G401 (cell line): ENCODE results near the gene ROPN1B. TPM values are rescaled to one million over a fixed set of nuclear protein-coding genes. Genes with fewer than 3 reads are reported as not detected.
"Not testable (repeated sequence)": the region's sequence is repeated elsewhere in the genome, so short reads cannot be mapped to it uniquely, and the experiment has no call there.

Source experiments
- DNase-seq: peaks from one replicate; pipeline ENCODE4 v3.0.0-alpha.2; 2015; ENCODE audit warnings: low spot score
- in situ Hi-C: cut with HindIII; loops from 2 replicates; pipeline ENCODE4 v1.10.0; 2016; ENCODE audit warnings: low sequenced_read_pairs, mixed read lengths
- total RNA-seq: library from RNA; depleted of rRNA; stranded (reverse); fragments of >200 nt; shearing (Covaris generic); gene quantifications from 2 replicates; pipeline ENCODE4 v1.2.3, GENCODE V29; 2014

The ROPN1B gene
- total RNA-seq, 1 experiment from 2014 or later = not detected

GRCh38 chr3:125990253-125990970 is 21.4 kb downstream of the ROPN1B start:
- in situ Hi-C loops = no loop called here
- DNase-seq = peak; percentile 96

DNA sequence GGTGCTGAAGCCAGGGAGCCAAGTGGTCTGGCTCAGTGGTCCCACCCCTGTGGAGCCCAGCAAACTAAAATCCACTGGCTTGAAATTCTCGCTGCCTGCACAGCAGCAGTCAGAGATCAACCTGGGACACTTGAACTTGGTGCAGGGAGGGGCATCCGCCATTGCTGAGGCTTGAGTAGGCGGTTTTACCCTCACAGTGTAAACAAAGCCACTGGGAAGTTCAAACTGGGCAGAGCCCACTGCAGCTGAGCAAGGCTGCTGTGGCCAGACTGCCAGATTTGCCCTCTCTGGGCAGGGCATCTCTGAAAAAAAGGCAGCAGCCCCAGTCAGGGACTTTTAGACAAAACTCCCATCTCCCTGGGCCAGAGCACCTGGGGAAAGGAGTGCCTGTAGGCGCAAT is 27.8 kb downstream of the ROPN1B start:
- DNase-seq, in situ Hi-C loops: not testable (repeated sequence)

- DNase-seq = no peak
- in situ Hi-C loops = no loop called here
Measured at GRCh38 chr3:126002189-126002588, 33.2 kb downstream of the ROPN1B start.

GRCh38 chr3:126003447-126004190 is 34.6 kb downstream of the ROPN1B start:
- in situ Hi-C loops = no loop called here
- DNase-seq = no peak

GRCh38 chr3:126004217-126004616 is 35.2 kb downstream of the ROPN1B start:
- no peak for DNase-seq
- in situ Hi-C loops = no loop called here

GRCh38 chr3:126004692-126005091 is 35.7 kb downstream of the ROPN1B start:
- no peak for DNase-seq
- in situ Hi-C loops = no loop called here

GRCh38 chr3:126005951-126006350 is 37.0 kb downstream of the ROPN1B start:
- in situ Hi-C loops = no loop called here
- DNase-seq = no peak

- no peak for DNase-seq
- in situ Hi-C loops = no loop called here
Measured at GRCh38 chr3:126008219-126008618, 39.2 kb downstream of the ROPN1B start.

- in situ Hi-C loops = no loop called here
Measured at GRCh38 chr3:126009181-126009580, 40.2 kb downstream of the ROPN1B start.

GRCh38 chr3:126013751-126014156 is 44.8 kb downstream of the ROPN1B start:
- no peak for DNase-seq
- in situ Hi-C loops = no loop called here

More at GRCh38 chr3:126009181-126009580, 40.2 kb downstream of the ROPN1B start:
- no peak for DNase-seq

DNA sequence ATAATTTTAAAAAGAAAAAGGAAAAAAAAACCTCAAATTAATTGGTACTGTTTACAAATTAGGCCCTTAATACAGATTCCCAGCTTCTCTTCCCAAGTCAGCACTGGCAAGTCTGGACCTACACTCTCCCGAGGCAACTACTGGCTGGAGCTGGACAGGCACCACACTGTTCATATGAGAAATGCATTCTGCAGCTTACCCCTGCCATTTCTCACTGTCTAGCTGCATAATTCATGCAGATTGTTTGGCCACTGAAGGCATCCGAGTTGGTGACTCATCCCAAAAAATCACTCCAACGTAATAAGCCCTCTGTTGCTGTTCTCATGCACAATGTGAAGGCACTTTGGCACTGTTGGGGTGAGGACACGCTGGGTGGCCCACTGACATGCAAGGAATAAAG is 45.3 kb downstream of the ROPN1B start:
- in situ Hi-C loops = no loop called here
- no peak for DNase-seq

DNA sequence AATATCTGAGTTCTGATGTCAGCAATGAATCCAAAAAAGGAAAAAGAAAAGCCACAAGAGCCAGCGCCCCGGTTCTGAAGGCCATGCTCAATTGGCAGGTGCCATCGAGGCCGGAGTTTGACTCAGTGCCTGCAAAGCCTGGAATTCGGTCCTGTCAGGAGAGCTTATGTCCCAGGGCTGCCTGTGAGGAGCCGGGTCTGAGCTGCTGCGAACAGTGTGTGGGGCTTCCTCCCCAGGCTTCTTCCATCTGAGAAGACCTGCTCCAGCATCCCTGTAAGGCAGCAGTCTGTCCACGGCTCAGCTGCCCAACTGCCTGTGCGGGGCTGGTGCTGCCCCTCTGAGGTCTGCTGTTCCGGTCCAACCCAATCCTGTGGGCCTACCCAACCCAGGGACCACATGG is 46.1 kb downstream of the ROPN1B start:
- no peak for DNase-seq
- in situ Hi-C loops = no loop called here

GRCh38 chr3:126016616-126017015 is 47.6 kb downstream of the ROPN1B start:
- no peak for DNase-seq
- in situ Hi-C loops = no loop called here

- in situ Hi-C loops = no loop called here
Measured at GRCh38 chr3:126017362-126017761, 48.4 kb downstream of the ROPN1B start.

GRCh38 chr3:126018545-126018944 is 49.6 kb downstream of the ROPN1B start:
- no peak for DNase-seq
- in situ Hi-C loops = no loop called here

More at GRCh38 chr3:126017362-126017761, 48.4 kb downstream of the ROPN1B start:
- no peak for DNase-seq

DNA sequence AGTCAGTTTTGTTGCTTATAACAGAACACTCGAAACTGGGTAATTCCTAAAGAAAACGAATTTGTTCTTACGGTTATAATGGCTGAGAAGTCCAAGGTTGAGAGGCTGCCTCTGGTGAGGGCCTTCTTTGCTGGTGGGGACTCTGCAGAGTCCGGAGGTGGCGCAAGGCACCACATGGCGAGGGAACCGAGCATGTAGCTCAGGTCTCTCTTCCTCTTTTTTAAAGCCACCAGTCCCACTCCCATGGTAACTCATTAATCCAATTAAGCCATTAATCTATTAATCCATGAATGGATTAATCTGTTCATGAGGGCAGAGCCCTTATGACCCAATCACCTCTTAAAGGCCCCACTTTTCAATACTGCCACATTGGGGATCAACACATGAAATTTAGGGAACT is 50.0 kb downstream of the ROPN1B start:
- DNase-seq = no peak
- in situ Hi-C loops = no loop called here

- no peak for DNase-seq
- in situ Hi-C loops = no loop called here
Measured at GRCh38 chr3:126019683-126020082, 50.7 kb downstream of the ROPN1B start.

DNA sequence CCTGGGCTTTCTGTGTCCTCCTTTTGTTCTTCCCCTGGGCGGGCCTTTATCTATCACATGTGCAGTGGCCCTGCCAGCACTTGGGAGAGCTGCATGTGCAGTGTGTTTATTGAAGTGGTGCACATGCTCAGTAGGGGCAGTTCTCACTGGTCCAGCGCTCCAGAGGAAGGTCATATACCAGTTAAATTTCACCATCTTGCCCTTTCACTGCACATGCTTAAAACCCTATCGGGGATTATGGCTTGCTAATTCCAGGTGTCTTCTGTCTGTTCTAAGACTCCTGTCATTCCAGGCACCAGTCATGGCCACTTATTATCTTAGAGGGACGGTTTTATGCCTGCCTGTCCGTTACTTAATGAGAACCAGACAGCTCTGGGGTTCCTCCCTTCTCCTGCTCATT is 52.2 kb downstream of the ROPN1B start:
- DNase-seq = no peak
- in situ Hi-C loops = no loop called here

GRCh38 chr3:126021702-126022101 is 52.7 kb downstream of the ROPN1B start:
- in situ Hi-C loops = no loop called here
- DNase-seq = no peak

DNA sequence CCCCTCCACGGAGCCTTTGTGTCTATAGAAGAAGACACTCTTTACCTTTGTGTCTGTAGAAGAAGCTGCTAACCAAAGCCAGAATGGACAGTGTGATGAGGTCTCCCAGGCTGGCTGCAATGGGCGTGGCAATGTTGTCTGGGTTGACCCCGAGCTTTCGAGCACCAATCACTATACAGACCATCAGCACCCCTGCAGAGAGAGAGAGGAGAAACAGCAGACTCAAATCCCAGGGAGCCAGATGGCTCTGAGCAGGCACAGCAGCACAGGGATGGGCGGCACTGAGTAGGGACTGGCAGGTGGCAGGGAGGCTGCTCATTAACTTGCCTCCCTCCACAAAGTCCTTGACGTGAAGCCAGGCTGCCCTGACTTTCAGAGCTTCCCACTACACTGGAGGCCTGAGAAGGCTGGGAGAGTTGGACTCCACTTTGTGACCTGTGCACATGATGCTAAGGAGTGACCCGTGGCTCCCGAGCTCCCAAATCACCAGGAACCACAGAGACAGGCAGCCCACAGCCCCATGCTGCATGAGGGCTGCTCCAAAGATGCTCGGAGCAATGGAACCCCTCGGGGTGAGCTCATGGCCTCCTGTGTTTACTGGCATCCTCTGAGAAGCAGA is 53.9 kb downstream of the ROPN1B start:
- in situ Hi-C loops = no loop called here
- DNase-seq = peak; percentile 52
